ENCODE results near the gene SMAD3.
A peak's percentile ranks its signal among the peaks of the same experiment; 100 is the strongest.

The SMAD3 gene

GRCh38 chr15:67103869-67104268 is 38.5 kb downstream of the SMAD3 start:
- Histone ChIP-seq H3K9me3 (ENCODE audit: control insufficient read depth in 1 of 2, low read length in 2 of 2) (no peaks in the 10 kb centered on the region), H3K27ac (ENCODE audit: low read depth, low read length) (no peak overlapping the region), H3K27me3 (ENCODE audit: control insufficient read depth in 1 of 2, insufficient read depth in 2 of 2, low read length in 2 of 2) (no peaks in the 10 kb centered on the region), H3K4me1 (ENCODE audit: control insufficient read depth in 1 of 2, insufficient read depth in 2 of 2, low read length in 2 of 2) (peaks cover 64 to 78% of the 10 kb centered on the region in 2 donors), H3K9ac (ENCODE audit: low read depth in 1 of 2, low read length in 2 of 2) (no peak overlapping the region), H3K4me3 (ENCODE audit: low read depth in 1 of 2, low read length in 2 of 2) (no peak overlapping the region), H3K36me3 (ENCODE audit: control insufficient read depth in 1 of 2, insufficient read depth in 2 of 2, low read length in 2 of 2) (no peaks in the 10 kb centered on the region)

DNA sequence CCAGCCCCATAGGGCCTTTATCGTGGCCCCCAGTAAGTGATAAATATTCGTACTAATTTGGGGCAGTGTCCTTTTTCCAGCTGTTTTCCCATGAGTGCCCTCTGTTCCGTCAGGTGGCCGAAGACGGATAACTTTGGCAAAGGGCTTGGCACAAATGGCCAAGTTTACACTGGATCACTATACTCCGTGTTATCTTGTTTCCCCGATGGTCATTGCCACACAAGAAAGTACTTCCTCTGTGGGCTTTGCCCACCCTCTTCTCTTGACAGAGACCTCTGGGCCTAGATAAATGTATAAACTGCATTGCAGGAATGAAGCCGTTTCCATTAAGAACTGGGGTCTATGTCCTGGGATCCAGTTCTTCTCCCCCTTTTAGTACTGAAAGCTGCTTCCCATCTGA is 39.1 kb downstream of the SMAD3 start:
- H3K27ac ChIP-seq (ENCODE audit: low read depth, low read length): peak overlapping the region; percentile 16

DNA sequence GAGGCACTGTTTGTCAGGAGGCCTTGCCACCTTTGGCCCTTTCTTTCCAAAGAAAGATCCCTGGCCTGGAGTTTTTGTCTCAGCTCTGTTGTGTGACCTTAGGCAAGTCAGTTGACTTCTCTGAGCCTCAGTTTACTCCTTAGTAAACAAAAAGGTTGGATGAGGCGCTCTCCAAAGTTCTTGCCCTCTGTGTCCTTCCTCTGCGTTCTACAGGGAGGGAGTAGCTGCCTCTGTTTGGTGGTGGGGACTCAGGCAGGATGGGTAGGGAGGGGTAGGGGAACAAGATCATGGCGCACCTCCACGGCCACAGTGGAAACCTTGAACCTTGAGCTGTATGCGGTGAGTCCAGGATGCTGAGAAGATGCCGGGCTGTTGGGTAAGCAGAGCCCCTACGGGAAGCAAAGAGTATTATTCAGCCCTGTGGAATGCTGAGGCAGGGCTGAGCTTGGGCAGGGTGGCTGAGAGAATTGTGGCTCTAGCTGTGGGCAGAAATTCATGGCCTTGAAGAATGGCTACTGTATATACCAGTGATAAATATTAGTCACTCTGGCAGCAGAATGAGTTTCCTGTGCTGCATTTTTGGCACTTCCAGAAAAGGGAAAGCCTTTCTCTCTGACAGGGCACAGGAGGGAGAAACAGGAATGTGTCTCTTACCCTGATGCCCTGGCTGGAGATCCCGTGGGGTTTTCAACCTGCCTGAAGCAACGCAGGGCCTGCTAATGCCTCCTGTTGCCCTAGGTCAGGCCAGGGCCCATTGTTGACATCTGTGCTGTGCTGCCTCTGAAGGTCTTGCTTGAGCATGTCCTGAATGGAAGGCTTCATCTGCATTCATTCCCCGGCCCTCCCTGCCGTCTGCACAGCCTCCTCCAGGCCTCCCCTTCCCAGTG is 39.9 kb downstream of the SMAD3 start:
- Histone ChIP-seq H3K27me3 (ENCODE audit: control insufficient read depth in 1 of 2, insufficient read depth in 2 of 2, low read length in 2 of 2) (no peaks in the 10 kb centered on the region), H3K4me3 (ENCODE audit: low read depth in 1 of 2, low read length in 2 of 2) (no peak overlapping the region), H3K36me3 (ENCODE audit: control insufficient read depth in 1 of 2, insufficient read depth in 2 of 2, low read length in 2 of 2) (no peaks in the 10 kb centered on the region), H3K9me3 (ENCODE audit: control insufficient read depth in 1 of 2, low read length in 2 of 2) (no peaks in the 10 kb centered on the region), H3K4me1 (ENCODE audit: control insufficient read depth in 1 of 2, insufficient read depth in 2 of 2, low read length in 2 of 2) (peaks cover 73 to 77% of the 10 kb centered on the region in 2 donors), H3K27ac (ENCODE audit: low read depth, low read length) (peak overlapping the region; percentile 17), H3K9ac (ENCODE audit: low read depth in 1 of 2, low read length in 2 of 2) (no peak overlapping the region)

More for the DNA sequence above, 39.1 kb downstream of the SMAD3 start:
- Histone ChIP-seq H3K4me3 (ENCODE audit: low read depth in 1 of 2, low read length in 2 of 2) (no peak overlapping the region), H3K36me3 (ENCODE audit: control insufficient read depth in 1 of 2, insufficient read depth in 2 of 2, low read length in 2 of 2) (no peaks in the 10 kb centered on the region), H3K9me3 (ENCODE audit: control insufficient read depth in 1 of 2, low read length in 2 of 2) (no peaks in the 10 kb centered on the region), H3K4me1 (ENCODE audit: control insufficient read depth in 1 of 2, insufficient read depth in 2 of 2, low read length in 2 of 2) (peaks cover 67 to 72% of the 10 kb centered on the region in 2 donors), H3K27me3 (ENCODE audit: control insufficient read depth in 1 of 2, insufficient read depth in 2 of 2, low read length in 2 of 2) (no peaks in the 10 kb centered on the region), H3K9ac (ENCODE audit: low read depth in 1 of 2, low read length in 2 of 2) (no peak overlapping the region)

GRCh38 chr15:67105991-67106763 is 40.8 kb downstream of the SMAD3 start:
- Histone ChIP-seq H3K4me3 (ENCODE audit: low read depth in 1 of 2, low read length in 2 of 2) (peak overlapping the region in 1 of 2 donors; percentile 34), H3K27ac (ENCODE audit: low read depth, low read length) (peak overlapping the region; percentile 17), H3K9ac (ENCODE audit: low read depth in 1 of 2, low read length in 2 of 2) (no peak overlapping the region), H3K9me3 (ENCODE audit: control insufficient read depth in 1 of 2, low read length in 2 of 2) (peaks cover 0 to 2% of the 10 kb centered on the region in 2 donors), H3K27me3 (ENCODE audit: control insufficient read depth in 1 of 2, insufficient read depth in 2 of 2, low read length in 2 of 2) (no peaks in the 10 kb centered on the region), H3K4me1 (ENCODE audit: control insufficient read depth in 1 of 2, insufficient read depth in 2 of 2, low read length in 2 of 2) (peaks cover 76% of the 10 kb centered on the region in 2 donors), H3K36me3 (ENCODE audit: control insufficient read depth in 1 of 2, insufficient read depth in 2 of 2, low read length in 2 of 2) (no peaks in the 10 kb centered on the region)

GRCh38 chr15:67106764-67107013 is 41.3 kb downstream of the SMAD3 start:
- peak overlapping the region in 1 of 2 donors; percentile 34 for H3K4me3 ChIP-seq (ENCODE audit: low read depth in 1 of 2, low read length in 2 of 2)
- peaks cover 70 to 71% of the 10 kb centered on the region in 2 donors for H3K4me1 ChIP-seq (ENCODE audit: control insufficient read depth in 1 of 2, insufficient read depth in 2 of 2, low read length in 2 of 2)
- H3K9me3 ChIP-seq (ENCODE audit: control insufficient read depth in 1 of 2, low read length in 2 of 2): peaks cover 0 to 6% of the 10 kb centered on the region in 2 donors
- H3K9ac ChIP-seq (ENCODE audit: low read depth in 1 of 2, low read length in 2 of 2): no peak overlapping the region
- no peaks in the 10 kb centered on the region for H3K27me3 ChIP-seq (ENCODE audit: control insufficient read depth in 1 of 2, insufficient read depth in 2 of 2, low read length in 2 of 2)
- no peaks in the 10 kb centered on the region for H3K36me3 ChIP-seq (ENCODE audit: control insufficient read depth in 1 of 2, insufficient read depth in 2 of 2, low read length in 2 of 2)
- H3K27ac ChIP-seq (ENCODE audit: low read depth, low read length): no peak overlapping the region

DNA sequence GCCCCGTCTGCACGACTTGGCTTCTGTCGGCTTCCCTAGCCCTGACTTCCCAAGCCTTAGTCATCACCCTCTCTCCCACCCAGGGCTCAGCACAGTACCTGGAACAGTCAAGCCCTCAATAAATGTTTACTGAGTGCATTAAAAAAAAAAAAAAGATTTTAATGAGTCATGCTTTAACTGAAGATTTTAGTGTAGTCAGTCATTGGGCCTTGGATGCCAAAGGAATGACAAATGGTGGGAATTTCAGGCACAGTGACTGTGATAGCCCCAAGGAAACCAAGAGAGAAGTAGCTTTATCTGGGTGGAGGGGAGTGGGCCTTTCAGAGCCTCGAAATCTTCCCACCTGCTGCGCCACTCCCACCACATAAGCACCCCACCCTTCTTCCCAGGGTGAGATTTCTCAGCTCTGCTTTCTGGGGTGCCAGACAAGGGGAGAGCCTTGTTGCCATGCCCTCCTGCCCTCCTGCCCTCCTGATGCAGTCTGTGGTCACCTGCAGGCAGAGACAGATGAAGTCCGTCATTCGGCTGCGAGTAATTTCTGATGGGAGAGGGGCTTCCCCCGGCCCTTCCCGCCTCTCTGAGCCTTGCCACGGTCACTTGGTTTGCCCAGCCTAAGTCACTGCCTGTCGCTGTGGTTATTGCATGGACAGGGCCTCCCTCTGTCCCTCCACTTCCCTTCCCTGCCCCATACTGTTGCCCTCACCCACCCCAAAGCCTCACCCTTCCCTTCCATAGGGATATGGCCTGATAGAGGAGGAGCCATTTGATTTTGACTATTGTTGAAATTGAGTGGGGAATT is 41.8 kb downstream of the SMAD3 start:
- peaks cover 0 to 6% of the 10 kb centered on the region in 2 donors for H3K9me3 ChIP-seq (ENCODE audit: control insufficient read depth in 1 of 2, low read length in 2 of 2)
- no peaks in the 10 kb centered on the region for H3K36me3 ChIP-seq (ENCODE audit: control insufficient read depth in 1 of 2, insufficient read depth in 2 of 2, low read length in 2 of 2)
- peaks cover 69 to 70% of the 10 kb centered on the region in 2 donors for H3K4me1 ChIP-seq (ENCODE audit: control insufficient read depth in 1 of 2, insufficient read depth in 2 of 2, low read length in 2 of 2)
- no peak overlapping the region for H3K9ac ChIP-seq (ENCODE audit: low read depth in 1 of 2, low read length in 2 of 2)
- peak overlapping the region; percentile 16 for H3K27ac ChIP-seq (ENCODE audit: low read depth, low read length)
- H3K27me3 ChIP-seq (ENCODE audit: control insufficient read depth in 1 of 2, insufficient read depth in 2 of 2, low read length in 2 of 2): no peaks in the 10 kb centered on the region
- H3K4me3 ChIP-seq (ENCODE audit: low read depth in 1 of 2, low read length in 2 of 2): no peak overlapping the region

DNA sequence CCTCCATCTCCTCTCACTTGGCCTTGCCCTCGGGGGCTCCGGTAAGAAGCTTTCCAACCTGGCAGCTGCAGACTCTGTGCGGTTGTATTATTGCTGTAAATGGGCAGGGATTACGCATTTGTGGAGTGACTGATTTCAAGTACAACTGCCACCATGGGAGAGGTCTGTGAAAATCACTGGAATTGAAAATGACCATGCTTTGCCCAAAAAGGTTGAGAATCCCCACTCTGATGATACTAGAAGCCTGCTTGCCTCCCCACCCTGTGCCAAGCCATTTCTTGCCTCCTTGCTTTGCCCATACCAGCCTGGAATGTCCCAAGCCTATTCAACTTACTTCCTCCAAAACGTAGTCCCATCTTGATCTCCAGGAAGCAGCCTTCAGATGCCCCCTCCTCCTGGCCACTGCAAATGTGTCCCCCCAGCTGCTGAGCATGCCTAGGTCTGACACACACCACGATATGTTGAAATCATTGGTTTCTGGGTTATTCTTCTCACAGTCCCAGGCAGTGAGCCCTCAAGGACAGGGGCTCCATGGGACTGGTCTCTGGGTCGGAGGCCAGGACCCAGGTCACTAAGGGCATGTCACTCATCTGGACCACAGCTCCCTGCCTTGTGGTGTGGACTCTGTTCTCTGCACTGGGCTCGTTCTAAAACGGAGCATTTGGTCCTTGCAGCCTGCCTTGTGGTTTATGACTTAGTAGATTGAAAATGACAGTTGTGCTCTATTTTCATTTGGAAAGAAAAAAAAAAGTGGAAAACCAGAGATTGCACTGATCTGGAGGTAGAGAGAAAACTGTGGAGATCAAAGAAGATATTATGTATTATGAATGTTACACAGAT is 42.9 kb downstream of the SMAD3 start:
- no peak overlapping the region for H3K9ac ChIP-seq (ENCODE audit: low read depth in 1 of 2, low read length in 2 of 2)
- no peak overlapping the region for H3K27ac ChIP-seq (ENCODE audit: low read depth, low read length)
- peaks cover 0 to 6% of the 10 kb centered on the region in 2 donors for H3K9me3 ChIP-seq (ENCODE audit: control insufficient read depth in 1 of 2, low read length in 2 of 2)
- H3K4me1 ChIP-seq (ENCODE audit: control insufficient read depth in 1 of 2, insufficient read depth in 2 of 2, low read length in 2 of 2): peaks cover 58 to 62% of the 10 kb centered on the region in 2 donors
- no peak overlapping the region for H3K4me3 ChIP-seq (ENCODE audit: low read depth in 1 of 2, low read length in 2 of 2)
- no peaks in the 10 kb centered on the region for H3K36me3 ChIP-seq (ENCODE audit: control insufficient read depth in 1 of 2, insufficient read depth in 2 of 2, low read length in 2 of 2)
- no peaks in the 10 kb centered on the region for H3K27me3 ChIP-seq (ENCODE audit: control insufficient read depth in 1 of 2, insufficient read depth in 2 of 2, low read length in 2 of 2)

DNA sequence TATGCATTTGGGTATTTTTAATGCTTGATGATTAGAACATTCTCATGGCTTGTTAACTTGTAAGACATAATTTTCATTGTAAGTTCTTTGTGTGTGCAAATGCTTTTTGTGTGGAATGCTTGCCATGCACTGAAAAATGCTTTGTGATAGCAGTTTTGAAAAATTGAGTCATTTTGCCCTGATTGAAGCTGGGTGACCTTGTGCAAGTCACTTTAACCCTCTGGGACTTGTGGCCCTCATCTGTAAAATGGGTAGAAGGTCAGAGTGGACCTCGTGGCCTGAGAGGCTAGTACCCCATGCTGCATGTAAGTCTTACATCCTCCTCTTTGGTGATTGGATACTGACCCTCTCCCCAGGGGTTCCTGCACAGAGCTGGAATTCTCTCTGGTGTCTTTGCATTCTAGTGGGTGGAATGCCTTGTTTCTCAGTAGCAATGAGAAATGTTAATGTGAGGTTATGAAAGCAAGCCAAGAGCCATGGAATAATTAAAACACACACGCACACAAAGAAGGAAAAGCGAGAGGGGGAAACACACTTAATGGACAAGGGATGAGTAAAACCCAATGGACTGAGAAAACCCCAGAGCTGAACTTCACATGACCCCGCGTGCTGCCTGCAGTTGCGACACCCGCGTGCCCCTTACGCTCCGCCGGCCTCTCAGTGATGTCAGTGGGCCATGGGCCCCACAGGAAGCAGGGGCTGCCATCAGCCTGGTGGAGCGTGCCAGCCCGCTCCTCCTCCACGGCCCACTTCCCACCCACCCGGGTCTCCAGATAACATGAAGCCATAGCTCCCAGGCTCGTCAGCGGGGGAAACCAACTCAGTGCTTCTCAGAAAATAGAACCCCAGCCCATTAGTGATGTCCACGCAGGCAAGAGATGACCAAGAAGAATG is 44.0 kb downstream of the SMAD3 start:
- Histone ChIP-seq H3K9me3 (ENCODE audit: control insufficient read depth in 1 of 2, low read length in 2 of 2) (peaks cover 0 to 6% of the 10 kb centered on the region in 2 donors), H3K9ac (ENCODE audit: low read depth in 1 of 2, low read length in 2 of 2) (no peak overlapping the region), H3K27ac (ENCODE audit: low read depth, low read length) (peak overlapping the region; percentile 52), H3K27me3 (ENCODE audit: control insufficient read depth in 1 of 2, insufficient read depth in 2 of 2, low read length in 2 of 2) (no peaks in the 10 kb centered on the region), H3K36me3 (ENCODE audit: control insufficient read depth in 1 of 2, insufficient read depth in 2 of 2, low read length in 2 of 2) (no peaks in the 10 kb centered on the region), H3K4me1 (ENCODE audit: control insufficient read depth in 1 of 2, insufficient read depth in 2 of 2, low read length in 2 of 2) (peaks cover 51 to 52% of the 10 kb centered on the region in 2 donors), H3K4me3 (ENCODE audit: low read depth in 1 of 2, low read length in 2 of 2) (no peak overlapping the region)

DNA sequence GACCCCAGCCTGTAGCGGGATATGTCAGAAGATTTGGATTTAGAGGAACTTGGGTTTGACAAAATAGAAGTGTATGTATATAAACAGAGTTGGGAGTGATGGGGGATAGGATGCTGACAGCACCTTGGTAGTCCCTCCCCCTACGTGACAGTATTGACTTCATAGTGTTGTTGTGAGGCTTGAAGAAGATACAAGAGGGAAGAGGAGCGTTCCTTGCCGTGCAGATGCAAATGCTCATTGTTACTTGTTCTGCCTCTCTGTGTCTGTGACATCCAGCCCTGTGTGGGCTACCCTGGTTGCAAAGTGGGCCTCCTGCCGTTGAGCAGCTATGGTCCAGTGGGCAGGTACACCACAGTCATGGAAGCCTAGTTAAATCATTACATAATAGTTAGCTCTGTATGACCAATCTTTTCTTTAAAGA is 45.0 kb downstream of the SMAD3 start:
- Histone ChIP-seq H3K36me3 (ENCODE audit: control insufficient read depth in 1 of 2, insufficient read depth in 2 of 2, low read length in 2 of 2) (no peaks in the 10 kb centered on the region), H3K4me1 (ENCODE audit: control insufficient read depth in 1 of 2, insufficient read depth in 2 of 2, low read length in 2 of 2) (peaks cover 44 to 49% of the 10 kb centered on the region in 2 donors), H3K27me3 (ENCODE audit: control insufficient read depth in 1 of 2, insufficient read depth in 2 of 2, low read length in 2 of 2) (no peaks in the 10 kb centered on the region), H3K27ac (ENCODE audit: low read depth, low read length) (peak overlapping the region; percentile 52), H3K4me3 (ENCODE audit: low read depth in 1 of 2, low read length in 2 of 2) (no peak overlapping the region), H3K9me3 (ENCODE audit: control insufficient read depth in 1 of 2, low read length in 2 of 2) (peaks cover 0 to 6% of the 10 kb centered on the region in 2 donors), H3K9ac (ENCODE audit: low read depth in 1 of 2, low read length in 2 of 2) (no peak overlapping the region)

Measured in duodenal mucosa (tissue), 2 donors.